ENCODE measurements around the gene XRN2.
A peak's percentile ranks its signal among the peaks of the same experiment; 100 is the strongest.

Gene XRN2, protein sequence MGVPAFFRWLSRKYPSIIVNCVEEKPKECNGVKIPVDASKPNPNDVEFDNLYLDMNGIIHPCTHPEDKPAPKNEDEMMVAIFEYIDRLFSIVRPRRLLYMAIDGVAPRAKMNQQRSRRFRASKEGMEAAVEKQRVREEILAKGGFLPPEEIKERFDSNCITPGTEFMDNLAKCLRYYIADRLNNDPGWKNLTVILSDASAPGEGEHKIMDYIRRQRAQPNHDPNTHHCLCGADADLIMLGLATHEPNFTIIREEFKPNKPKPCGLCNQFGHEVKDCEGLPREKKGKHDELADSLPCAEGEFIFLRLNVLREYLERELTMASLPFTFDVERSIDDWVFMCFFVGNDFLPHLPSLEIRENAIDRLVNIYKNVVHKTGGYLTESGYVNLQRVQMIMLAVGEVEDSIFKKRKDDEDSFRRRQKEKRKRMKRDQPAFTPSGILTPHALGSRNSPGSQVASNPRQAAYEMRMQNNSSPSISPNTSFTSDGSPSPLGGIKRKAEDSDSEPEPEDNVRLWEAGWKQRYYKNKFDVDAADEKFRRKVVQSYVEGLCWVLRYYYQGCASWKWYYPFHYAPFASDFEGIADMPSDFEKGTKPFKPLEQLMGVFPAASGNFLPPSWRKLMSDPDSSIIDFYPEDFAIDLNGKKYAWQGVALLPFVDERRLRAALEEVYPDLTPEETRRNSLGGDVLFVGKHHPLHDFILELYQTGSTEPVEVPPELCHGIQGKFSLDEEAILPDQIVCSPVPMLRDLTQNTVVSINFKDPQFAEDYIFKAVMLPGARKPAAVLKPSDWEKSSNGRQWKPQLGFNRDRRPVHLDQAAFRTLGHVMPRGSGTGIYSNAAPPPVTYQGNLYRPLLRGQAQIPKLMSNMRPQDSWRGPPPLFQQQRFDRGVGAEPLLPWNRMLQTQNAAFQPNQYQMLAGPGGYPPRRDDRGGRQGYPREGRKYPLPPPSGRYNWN

DNA sequence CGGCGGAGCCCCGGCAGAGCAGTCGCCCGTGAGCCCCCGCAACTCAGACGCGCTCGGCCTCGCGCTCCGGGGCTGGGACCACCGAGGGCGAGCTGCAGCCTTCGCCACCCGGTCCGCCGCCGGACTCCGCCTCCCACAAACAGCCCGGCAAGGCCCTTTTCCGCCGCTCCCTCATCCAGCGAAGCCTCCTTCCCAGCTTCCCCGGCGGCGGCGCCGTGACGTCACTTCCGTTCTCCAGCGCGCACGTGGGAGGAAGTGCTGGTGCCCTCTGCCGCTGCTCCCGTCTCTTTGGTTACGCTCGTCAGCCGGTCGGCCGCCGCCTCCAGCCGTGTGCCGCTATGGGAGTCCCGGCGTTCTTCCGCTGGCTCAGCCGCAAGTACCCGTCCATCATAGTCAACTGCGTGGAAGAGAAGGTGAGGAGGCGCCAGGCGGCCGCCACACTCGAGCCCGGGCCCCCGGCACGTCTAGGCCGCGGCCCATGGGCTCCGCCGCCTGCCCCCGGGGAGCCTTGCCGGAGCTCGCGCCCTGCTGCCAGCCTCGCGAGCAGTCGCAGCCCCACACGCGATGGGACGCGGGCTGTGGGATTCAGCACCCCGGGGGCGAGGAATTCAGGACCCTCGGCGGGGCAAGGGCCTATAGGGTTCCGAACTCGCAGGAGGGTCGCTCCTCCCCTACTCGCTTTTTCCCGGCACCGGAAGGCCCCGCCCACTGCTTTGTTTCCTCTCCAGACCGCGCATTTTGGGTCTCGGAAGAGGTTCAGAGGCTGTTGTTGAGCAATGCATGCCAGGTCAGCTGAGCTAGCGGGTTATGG is at the start of gene XRN2:
Gene XRN2, plus strand, starts transcription at position 271 of the 811 bp plus-strand sequence. Its CDS starts 68 bp downstream, at position 339.
- DNase-seq (ENCODE audit: low read depth, low spot score): peak; percentile 98

DNA sequence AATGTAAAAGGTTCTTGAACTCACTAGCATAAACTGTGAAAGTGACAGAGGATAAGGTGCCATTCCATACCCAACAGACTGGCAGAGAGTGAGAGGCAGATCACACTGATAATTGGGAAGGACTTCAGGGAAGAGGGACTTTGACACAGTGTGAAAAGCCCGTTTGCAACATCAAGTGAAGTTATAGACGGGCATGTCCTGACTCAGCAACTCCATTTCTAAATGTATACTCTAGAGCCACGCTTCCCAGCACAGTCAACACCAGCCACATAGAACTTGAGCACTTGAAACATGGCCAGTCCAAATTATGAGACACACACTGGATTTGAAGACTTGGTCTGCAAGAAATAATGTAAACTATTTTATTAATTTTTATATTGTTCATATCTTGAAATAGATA is 45.9 kb upstream of the XRN2 start:
- no peak for DNase-seq (ENCODE audit: low read depth, low spot score)

DNA sequence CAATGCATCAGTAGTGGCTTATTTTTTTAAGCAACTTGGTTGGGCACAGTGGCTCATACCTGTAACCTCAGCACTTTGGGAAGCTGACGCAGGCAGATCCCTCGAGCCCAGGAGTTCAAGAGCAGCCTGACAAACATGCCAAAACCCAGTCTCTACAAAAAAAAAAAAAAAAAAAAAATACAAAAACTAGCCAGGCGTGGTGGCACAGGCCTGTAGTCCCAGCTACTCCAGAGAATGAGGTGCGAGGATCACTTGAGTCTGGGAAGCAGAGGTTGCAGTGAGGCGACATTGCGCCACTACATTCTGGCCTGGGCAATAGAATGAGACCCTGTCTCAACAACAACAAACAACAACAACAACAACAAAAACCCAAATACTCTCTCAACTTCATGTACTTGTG is 44.7 kb upstream of the XRN2 start:
- DNase-seq (ENCODE audit: low read depth, low spot score): no peak

DNA sequence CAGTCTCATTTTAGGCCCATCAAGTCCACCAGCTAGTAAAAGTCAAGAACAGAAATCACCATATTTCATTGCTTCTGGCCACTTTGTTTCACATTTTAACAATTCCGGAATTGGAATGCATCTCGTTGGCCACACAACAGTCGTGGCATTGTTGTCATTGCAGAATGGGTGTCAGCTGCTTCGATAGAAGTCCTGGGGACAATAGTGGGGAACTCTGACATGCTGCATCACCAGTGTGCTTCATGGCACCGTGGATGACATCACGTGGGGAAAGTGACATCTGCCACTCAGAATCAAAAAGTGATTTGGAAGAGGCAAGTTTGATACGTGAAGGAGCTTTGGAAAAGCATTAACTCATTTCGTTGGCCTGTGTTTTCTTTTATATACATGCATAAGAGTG is 43.8 kb upstream of the XRN2 start:
- no peak for DNase-seq (ENCODE audit: low read depth, low spot score)

DNA sequence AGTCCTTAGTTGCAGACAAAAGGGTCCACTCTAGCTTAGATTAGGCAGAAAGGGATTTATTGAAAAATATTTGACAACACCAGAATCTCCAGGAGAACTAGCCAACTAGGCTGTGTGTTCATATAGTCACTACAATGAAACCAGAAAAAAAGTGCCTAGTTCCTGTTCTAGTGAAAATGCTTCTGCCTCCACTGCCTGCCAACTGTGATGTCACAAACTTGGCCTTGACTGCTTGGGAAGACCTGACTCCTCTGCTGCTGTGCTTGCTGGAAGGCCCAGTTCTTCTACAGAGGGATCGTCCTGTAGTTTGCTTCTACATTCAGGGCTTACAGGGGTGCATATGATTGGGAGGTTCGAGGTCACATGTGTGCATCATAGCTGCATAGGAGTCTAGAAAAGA is 40.3 kb upstream of the XRN2 start:
- DNase-seq (ENCODE audit: low read depth, low spot score): no peak

DNA sequence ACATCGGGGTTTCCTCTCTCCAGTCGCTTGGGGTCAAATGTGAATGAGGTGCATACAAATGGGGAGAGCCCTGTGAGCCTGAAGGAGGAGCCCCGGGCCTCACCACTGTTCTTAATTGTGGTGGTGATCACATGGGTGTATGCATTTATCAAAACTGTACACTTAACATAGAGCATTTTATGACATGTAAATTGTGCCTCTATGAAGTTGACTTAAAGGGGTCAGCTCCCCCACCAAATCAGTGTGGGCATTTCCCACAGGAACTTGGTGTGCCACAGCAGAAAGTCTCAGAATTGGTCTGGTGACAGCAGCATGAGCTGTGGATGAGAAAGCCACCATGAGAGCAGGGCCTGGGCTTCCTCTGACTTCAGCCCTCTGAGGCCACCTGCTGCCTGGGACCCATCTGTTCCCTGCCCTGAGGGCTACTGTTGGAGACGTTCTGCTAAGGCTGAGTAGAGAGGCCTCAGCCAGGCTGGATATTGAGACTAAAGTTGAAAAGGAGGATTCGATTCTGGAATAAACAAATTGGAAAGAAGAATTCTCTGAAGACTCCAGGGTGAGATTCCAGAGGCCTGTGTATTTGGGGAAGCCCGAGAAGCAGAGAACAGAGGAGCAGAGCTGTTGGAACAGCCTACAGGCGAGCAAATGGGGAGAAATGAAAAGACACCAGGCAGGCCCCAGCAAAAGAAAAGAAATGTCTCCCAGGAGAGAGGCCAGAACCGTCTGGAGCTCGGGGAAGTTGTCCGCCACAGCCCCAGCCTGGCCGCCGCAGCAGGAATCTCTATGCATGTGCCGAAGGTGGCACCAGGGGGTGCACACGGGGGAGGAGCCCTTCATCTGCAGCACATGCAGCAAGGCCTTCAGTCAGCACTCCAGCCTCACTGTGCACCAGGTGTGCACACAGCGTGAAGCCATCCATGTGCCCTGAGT is 37.6 kb upstream of the XRN2 start:
- no peak for DNase-seq (ENCODE audit: low read depth, low spot score)

DNA sequence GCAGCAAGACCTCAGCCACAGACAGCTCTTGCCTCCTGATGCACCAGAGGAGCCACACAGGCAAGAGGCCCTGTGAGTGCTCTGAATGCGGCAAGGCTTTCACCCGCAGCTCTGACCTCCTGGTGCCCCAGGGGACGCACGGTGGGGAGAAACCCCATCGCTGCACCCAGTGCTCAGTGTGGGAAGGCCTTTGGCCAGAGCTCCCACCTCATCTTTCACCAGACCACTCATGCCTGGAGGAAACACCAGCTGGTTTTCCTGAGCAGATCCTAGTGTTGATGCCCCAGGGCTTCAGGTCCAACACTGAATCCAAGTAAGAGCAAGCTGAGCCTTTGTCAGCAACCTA is 37.0 kb upstream of the XRN2 start:
- DNase-seq (ENCODE audit: low read depth, low spot score): no peak

DNA sequence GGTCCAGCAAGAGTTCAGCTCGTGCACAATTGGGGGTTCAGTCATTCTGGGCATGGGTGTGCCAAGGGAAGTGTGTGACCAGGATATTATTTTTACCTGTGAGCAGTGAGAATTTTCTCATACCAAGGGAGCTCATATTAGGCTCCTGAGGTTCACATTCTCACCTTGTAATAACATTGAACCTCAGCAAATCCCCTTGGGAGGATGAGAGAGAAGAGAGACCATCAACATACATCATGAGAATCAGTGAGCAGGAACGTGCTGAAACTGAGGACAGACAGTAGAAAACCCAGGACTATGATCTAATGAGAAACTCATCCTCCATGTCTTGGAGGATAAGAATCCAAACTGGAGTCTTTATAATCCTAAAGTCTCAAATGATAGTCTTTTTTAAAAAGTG is 33.4 kb upstream of the XRN2 start:
- no peak for DNase-seq (ENCODE audit: low read depth, low spot score)

DNA sequence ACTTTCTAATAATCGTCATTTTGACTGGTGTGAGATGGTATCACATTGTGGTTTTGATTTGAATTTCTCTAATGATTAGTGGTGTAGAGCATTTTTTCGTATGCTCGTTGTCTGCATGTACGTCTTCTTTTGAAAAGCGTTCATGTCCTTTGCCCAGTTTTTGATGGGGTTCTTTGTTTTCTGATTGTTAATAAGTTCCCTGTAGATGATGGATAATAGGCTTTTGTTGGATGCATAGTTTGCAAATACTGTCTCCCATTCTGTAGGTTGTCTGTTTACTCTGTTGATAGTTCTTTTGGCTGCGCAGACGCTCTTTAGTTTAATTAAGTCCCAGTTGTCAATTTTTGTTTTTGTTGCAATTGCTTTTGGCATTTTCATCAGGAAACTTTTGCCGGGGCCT is 32.3 kb upstream of the XRN2 start:
- no peak for DNase-seq (ENCODE audit: low read depth, low spot score)

DNA sequence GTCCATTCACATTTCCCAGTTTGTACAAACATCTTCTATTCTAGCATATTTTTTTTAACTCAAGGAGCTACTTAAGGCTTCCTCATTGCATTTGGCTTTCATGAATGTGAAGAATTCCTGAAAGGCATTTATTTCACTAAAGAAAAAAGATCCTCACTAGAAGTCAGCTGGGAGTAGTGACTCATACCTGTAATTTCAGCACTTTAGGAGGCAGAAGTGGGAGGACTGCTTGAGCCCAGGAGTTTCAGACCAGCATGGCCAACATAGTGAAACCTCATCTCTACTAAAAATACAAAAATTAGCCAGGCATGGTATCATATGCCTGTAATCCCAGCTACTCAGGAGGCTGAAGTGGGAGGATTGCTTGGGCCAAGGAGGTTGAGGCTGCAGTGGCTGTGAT is 30.9 kb upstream of the XRN2 start:
- peak; percentile 52 for DNase-seq (ENCODE audit: low read depth, low spot score)

DNA sequence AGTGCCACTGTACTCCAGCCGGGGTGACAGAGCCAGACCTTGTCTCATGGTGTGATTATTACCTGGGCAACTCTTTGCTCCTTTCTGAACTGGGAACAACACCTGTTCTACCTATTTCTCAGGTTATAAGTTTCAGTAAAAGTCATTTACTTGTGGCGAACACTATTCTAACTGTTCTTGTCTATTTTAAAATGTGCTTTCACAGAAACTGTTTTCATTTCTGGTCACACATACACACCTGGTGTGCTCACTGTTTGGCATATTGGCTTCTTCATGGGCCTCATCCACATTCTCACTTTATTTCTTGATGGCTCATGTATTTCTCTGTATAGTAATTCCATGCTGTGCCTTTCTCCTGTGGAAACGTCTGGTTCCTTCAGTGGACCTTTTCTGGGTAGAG is 30.5 kb upstream of the XRN2 start:
- DNase-seq (ENCODE audit: low read depth, low spot score): no peak

DNA sequence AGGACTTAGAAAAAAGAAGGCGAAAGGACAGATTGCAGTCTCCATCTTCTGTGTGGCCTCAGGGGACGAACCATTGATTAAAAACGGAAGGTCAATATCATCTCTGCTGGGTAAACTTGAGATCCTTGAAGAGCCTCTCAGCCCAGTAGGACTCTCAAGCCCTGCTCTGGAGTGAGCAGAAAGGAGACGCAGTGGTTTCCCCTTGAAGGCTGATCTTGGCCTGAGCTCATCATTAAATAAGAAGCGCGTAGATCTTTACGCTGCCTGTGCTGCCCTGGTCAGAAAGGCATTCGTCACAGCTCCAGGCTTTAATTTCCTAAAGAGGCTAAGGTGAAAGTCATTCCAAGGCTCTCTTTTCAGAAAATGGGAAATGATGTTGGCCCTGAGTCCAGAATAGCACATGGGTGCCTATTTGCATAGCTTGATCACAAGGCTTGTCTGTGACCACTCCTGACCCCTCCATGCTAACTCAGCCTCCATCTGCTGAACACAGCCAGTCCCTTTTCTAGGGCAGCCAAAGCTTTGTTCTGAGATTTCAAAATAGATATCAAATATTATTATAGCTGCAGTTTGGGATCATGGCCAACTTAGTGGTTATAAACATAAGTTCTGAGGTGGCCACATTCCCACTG is 29.3 kb upstream of the XRN2 start:
- no peak for DNase-seq (ENCODE audit: low read depth, low spot score)

DNA sequence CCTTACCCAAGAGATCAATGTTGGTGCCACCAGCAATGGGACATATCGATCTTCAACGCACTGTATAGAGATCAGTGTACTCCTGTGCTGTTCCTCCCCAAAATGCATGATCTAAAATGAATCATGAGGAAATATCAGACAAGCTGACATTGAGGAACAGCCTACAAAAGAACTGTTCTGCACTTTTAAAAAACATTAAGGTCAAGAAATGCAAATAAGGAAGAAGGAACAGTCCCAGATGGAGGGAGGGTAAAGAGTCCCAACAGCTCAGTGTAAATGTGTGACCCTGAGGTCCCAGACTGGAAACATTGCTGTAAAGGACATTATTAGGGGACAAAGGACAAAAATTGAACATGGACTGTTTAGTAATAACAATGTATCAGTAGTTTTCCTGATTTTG is 24.3 kb upstream of the XRN2 start:
- DNase-seq (ENCODE audit: low read depth, low spot score): no peak

DNA sequence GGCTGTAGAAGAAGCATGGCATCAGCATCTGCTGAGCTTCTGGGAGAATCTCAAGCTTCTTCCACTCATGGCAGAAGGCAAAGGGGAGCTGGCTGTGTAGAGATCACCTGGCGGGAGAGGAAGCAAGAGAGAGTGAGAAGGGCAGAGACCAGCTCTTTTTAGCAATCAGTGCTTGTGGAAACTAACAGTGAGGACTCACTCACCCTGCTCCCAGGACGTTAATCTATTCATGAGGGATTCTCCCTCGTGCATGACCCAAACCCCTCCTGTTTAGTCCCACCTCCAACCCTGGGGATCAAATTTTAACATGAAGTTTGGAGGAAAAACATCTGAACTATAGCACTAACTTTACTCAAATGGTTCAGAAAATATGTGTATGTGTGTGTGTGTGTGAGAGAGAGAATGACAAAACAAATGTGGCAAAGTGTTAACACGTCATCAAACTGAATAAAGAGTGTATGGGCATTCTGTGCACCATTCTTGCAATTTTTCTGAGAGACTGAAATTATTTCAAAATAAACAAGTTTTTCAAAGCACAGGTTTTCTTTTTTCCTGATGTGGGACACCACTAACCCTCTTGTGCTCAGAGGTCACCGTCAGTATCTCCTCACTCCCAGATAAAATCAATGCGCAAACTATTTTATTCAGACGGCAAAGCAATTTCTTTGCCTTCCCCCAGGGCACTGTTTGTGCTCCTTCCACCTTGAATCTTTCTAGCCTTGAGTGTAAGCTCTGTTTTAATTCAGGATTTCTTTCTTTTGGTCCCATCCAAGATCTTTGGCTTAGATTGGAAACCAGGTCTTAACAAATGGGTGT is 23.2 kb upstream of the XRN2 start:
- DNase-seq (ENCODE audit: low read depth, low spot score): no peak

DNA sequence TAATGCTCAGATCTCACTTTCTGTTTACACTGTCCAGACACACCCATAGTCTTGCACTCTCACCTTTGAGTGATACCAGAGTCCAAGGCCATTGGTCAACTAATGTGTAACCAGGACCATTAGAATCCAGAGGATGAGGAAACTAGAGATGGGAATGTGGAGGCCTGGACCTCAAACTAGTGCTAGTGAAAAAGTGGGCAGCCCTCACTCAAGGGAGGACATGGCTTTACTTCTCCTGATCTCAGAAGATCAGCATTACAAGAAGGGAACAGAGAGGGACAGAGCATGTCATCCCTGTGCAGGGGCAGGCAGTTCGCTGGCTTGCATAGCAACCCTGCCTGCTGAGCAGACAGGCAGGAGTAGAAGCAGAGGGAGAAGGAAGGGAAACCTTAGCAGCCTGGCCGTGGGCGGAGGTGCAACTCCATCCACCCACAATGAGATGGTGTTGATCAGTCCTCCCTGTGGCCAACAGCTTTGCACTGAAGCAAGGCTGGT is 22.6 kb upstream of the XRN2 start:
- no peak for DNase-seq (ENCODE audit: low read depth, low spot score)

DNA sequence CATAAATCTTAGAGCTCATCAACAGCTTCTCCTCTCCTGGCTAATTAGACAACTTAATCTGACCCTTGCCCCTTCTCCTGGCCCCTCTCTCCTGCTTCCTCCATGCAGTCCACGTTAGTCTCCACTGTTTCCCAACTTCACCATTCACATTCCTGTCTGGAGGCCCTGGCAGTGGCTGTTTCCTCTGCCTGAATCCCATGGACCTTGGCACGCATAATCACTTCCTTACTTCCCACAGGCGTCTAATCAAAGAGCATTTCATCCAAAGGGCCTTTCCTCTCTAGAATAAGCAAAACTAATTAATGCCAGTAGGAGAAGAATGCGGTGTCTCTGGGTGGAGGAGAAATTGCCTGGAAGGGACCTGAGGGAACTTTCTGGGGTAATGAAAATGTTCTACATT is 16.4 kb upstream of the XRN2 start:
- no peak for DNase-seq (ENCODE audit: low read depth, low spot score)

DNA sequence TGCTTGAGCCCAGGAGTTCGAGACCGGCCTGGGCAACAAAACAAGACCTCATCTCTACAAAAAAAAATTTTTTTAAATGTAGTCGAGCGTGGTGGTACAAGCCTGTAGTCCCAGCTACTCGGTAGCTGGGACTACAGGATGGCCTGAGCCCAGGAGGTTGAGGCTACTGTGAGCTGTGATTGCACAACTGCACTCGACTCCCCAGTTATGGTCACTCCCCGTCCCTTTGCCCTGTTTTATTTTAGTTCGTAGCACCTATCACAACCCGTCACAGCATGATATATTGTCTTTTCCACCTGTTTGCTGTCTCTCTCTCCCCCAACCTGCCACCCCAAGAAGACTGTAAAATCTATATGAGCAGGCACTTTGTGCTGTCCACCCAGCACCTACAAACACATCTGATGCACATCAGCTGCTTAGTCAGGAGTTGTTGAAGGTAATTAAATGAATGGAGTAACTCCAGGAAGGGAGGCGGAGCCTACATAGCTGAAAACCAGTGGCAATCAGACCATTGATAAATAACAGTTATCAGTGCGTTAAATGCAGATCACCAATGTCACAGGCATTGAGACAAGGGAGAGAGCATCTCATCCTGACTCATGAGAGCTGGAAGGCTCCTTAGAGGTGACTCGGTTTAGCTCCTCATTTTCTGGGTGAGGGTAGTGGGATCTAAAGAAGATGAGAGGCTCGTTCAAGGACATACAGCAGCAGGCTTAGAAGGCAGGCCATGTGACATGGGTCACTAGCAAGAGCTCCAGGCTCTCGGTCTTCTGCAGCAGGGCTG is 14.4 kb upstream of the XRN2 start:
- DNase-seq (ENCODE audit: low read depth, low spot score): no peak

DNA sequence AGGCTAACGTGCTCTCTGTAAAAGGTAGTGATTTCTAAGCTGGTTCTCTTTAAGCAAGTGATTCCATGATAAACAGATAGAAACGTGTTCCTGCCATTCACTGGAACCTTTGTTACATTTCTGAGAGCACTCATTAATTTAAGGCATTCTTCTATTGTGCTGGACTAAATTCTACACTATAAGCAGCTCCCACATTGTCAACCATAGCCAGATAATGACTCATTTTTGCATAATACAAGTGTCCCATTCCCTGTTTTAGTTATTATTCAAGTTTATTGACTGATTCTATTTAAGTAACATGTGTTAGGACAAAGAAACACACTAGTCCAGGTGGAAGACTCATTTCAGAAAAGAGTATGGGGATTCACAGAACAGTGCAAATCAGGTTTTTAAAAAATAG is 13.5 kb upstream of the XRN2 start:
- no peak for DNase-seq (ENCODE audit: low read depth, low spot score)

DNA sequence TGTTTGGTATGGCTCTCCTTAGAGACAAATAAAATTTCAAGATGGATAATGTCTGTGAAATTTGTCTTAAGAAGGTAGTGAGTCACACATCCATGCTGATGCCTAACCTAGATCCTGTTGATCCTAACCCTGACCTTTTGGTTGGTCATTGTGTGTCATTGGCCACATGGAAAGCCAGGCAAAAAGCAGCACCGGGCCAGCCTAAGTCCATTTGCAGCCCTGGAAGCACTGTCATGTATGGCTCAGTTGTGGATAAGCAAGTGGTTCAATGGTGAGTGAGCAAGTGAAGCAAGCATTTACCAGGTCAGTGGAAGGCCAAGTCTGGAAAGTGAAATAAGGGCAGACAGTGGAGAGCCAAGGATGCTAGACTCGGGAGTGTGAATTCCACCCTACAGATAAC is 12.1 kb upstream of the XRN2 start:
- DNase-seq (ENCODE audit: low read depth, low spot score): no peak

All from astrocyte of the hippocampus (primary cell).